ENCODE results near the gene PIGC.

- no peak for TF ChIP-seq POLR2AphosphoS5 (IDR thresholded peaks at IDR 0.05; ENCODE audit: insufficient read depth, low read depth, low read length)
- TF ChIP-seq POLR2A (IDR thresholded peaks at IDR 0.05; ENCODE audit: low read depth, low read length) = no peak
Observed at GRCh38 chr1:172473842-172474241, 30.0 kb upstream of the PIGC start.
